Sigmoid colon (tissue), 7 donors: ENCODE results near the gene LHX8. TPM values are rescaled to one million over a fixed set of nuclear protein-coding genes. Genes with fewer than 3 reads are reported as not detected.

Source experiments
- DNase-seq: peaks from one replicate; pipeline ENCODE4 v3.0.0-alpha.2; 2019
- H3K27ac ChIP-seq, 4 donors: fragments of 200-600 bp; sonication (generic); one replicate each; pipeline ENCODE4 v1.5.1; 2016 to 2019; ENCODE audit warnings: mild to moderate bottlenecking in 1 of 4
- H3K27me3 ChIP-seq, 3 donors: fragments of 200-600 bp; sonication (generic); one replicate each; pipeline ENCODE4 v1.5.1; 2019; ENCODE audit warnings: mild to moderate bottlenecking in 1 of 3
- H3K36me3 ChIP-seq, 4 donors: fragments of 200-600 bp; sonication (generic); one replicate each; pipeline ENCODE4 v1.5.1; 2016 to 2019
- H3K4me1 ChIP-seq, 4 donors: fragments of 200-600 bp; sonication (generic); one replicate each; pipeline ENCODE4 v1.5.1; 2017 to 2019
- H3K4me3 ChIP-seq, 4 donors: fragments of 200-600 bp; sonication (generic); one replicate each; pipeline ENCODE4 v1.5.1; 2017 to 2019; ENCODE audit warnings: mild to moderate bottlenecking in 2 of 4, moderate library complexity in 1 of 4
- H3K9me3 ChIP-seq, 4 donors: fragments of 200-600 bp in 3 of 4; sonication (generic) in 3 of 4; one replicate each; pipeline versions ENCODE4 v1.5.1 to v1.6.1; 2013 to 2019
- EP300 ChIP-seq, 4 donors: sonication (generic); formaldehyde crosslinking; IDR thresholded peaks; one replicate each; pipeline ENCODE4 v1.6.1; 2017; ENCODE audit warnings: antibody characterized with exemption in 4 of 4
- POLR2A ChIP-seq, 2 donors: fragments of 450-650 bp; IDR thresholded peaks; one replicate each; pipeline ENCODE4 v1.6.1; 2016; ENCODE audit warnings: antibody characterized with exemption in 2 of 2, mild to moderate bottlenecking in 2 of 2, moderate library complexity in 2 of 2
- POLR2AphosphoS5 ChIP-seq, 4 donors: sonication (generic); formaldehyde crosslinking; IDR thresholded peaks; one replicate each; pipeline ENCODE4 v1.6.1; 2017; ENCODE audit warnings: antibody characterized with exemption in 4 of 4
- WGBS, 2 donors: extraction: QIAGEN DNeasy Blood & Tissue Kit; methylation state at CpG; one replicate each; pipeline ENCODE4 v1.1.7; 2013; 5-methylcytosine and 5-hydroxymethylcytosine counted together
- intact Hi-C: fragments of 100-400 bp; cut with DNase I; formaldehyde crosslinking; loops from one replicate; pipeline ENCODE4 v1.15.1; 2023
- polyA plus RNA-seq, 3 donors: library from polyadenylated mRNA; stranded (reverse); fragments of 200-250 nt; gene quantifications; one replicate each; pipeline ENCODE4 v1.2.3, GENCODE V29; 2013
- total RNA-seq, 4 donors: library from RNA; depleted of rRNA; stranded (reverse); fragments of >200 nt; gene quantifications; one replicate each; pipeline ENCODE4 v1.1.0, GENCODE V29; 2016
- TF ChIP-seq, protein P1 (sequence below), 4 experiments: fragments of 450-650 bp in 3 of 4; fragments of 200-600 bp in 1 of 4; IDR thresholded peaks; one replicate each; pipeline ENCODE4 v1.5.1; 2016 to 2019; ENCODE audit warnings: antibody characterized with exemption in 4 of 4, mild to moderate bottlenecking in 3 of 4, moderate library complexity in 2 of 4
- donor health status: healthy with polysubstance abuse.
- donor health status: Bipolar disorder and iron deficiency.
- donor health status: healthy.

LHX8 gene
- total and polyA plus RNA-seq, 7 donors = not detected

DNA sequence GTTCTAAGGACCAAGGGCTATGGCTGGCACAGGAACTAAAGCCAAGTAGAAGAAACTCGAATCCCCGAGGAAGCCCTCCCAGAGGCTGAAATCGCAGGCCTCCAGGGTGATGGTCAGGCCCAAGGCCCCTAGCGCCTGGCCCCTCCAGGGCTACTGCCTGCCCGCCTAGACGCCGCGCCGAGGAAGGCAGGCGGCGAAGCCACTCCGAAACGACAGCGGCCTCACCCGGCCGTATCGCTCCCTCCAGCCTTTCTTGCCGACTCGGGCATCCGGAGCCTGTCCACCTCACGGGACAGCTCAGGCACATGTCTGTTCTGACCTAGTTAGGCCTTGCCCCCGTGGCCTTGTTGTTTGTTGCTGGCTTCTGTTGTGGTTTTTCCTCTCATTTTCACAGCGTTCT lies 9.7 kb upstream of the LHX8 start:
- 19 to 47% methylated on average over 23 of the region's 23 CpGs for WGBS, 2 donors
- intact Hi-C loops = no loop called here
- TF ChIP-seq EP300 (IDR thresholded peaks at IDR 0.05) (no peak), POLR2A (IDR thresholded peaks at IDR 0.05) (no peak), POLR2AphosphoS5 (IDR thresholded peaks at IDR 0.05) (no peak)
- TF ChIP-seq, protein P1, sequence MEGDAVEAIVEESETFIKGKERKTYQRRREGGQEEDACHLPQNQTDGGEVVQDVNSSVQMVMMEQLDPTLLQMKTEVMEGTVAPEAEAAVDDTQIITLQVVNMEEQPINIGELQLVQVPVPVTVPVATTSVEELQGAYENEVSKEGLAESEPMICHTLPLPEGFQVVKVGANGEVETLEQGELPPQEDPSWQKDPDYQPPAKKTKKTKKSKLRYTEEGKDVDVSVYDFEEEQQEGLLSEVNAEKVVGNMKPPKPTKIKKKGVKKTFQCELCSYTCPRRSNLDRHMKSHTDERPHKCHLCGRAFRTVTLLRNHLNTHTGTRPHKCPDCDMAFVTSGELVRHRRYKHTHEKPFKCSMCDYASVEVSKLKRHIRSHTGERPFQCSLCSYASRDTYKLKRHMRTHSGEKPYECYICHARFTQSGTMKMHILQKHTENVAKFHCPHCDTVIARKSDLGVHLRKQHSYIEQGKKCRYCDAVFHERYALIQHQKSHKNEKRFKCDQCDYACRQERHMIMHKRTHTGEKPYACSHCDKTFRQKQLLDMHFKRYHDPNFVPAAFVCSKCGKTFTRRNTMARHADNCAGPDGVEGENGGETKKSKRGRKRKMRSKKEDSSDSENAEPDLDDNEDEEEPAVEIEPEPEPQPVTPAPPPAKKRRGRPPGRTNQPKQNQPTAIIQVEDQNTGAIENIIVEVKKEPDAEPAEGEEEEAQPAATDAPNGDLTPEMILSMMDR (IDR thresholded peaks at IDR 0.05) = no peak
- Histone ChIP-seq H3K27ac (no peak overlapping the region), H3K9me3 (peaks cover 0 to 4% (median 0%) of the 10 kb centered on the region in 4 donors), H3K27me3 (peaks cover 8 to 73% (median 56%) of the 10 kb centered on the region in 3 donors), H3K4me3 (no peak overlapping the region), H3K4me1 (peaks cover 0 to 7% (median 0%) of the 10 kb centered on the region in 4 donors), H3K36me3 (no peaks in the 10 kb centered on the region)
- DNase-seq = peak; percentile 42

DNA sequence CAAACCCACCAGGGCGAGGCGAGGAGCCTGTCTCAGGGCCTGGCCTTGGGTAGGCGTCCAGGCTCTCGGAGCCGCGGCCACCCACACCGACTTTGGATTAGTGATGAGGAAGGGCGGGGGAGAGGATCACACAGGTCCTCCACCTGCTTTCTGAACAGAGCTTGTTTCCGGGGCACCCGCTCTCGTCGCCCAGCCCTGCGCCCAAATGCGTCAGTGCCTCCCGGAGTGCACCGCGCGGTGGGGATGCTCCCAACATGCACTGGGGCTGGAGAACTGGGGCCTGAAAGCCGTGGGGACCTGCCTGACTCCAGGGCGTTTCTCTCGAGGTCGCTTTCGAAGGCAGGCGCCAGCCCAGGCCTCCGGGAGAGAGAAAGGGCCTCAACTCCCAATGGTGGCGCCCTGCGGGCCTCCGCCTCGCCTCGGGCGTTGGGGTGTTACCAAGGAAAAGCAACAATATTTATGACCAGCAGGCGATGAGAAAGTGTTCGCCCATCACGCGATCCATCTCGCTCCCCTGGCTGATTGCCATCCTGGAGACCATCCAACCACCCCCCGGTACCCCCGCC lies 8.9 kb upstream of the LHX8 start:
- Histone ChIP-seq H3K4me1 (peaks cover 0 to 7% (median under 1%) of the 10 kb centered on the region in 4 donors), H3K27me3 (peaks cover 12 to 81% (median 63%) of the 10 kb centered on the region in 3 donors), H3K27ac (no peak overlapping the region), H3K4me3 (no peak overlapping the region), H3K9me3 (peaks cover 0 to 4% (median 0%) of the 10 kb centered on the region in 4 donors), H3K36me3 (no peaks in the 10 kb centered on the region)
- TF ChIP-seq, protein P1 (IDR thresholded peaks at IDR 0.05) = no peak
- no peak for TF ChIP-seq POLR2AphosphoS5 (IDR thresholded peaks at IDR 0.05)
- no peak for TF ChIP-seq EP300 (IDR thresholded peaks at IDR 0.05)
- no peak for TF ChIP-seq POLR2A (IDR thresholded peaks at IDR 0.05)
- intact Hi-C loops = no loop called here
- WGBS, 2 donors = 23 to 44% methylated on average over 38 of the region's 38 CpGs
- DNase-seq = peak; percentile 50

DNA sequence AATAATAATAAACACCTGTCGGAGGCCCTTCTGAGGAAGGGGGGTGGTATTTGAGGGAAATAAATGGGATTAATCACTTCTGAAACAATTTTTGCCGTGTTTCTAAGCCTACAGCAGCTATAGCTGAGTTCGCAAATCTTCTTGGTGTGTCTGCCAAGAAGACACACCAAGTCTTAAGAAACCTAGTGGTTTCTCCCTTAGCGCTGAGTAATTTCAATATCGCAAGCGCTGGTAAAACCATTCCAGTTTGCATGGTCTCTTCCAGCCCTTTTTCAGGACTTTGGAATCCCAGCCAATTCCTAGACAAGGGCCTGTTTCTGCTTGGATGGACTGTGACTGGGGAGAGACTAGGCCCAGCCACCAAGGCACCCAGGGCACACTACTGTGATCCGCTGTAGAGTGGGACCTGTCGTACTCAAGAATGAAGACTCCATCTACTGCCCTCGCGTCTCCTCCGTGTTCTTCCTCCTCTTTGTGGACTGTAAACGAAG lies 7.5 kb upstream of the LHX8 start:
- WGBS, 2 donors = 21 to 34% methylated on average over 12 of the region's 12 CpGs
- intact Hi-C loops = no loop called here
- Histone ChIP-seq H3K4me1 (peaks cover 0 to 14% (median 6%) of the 10 kb centered on the region in 4 donors), H3K36me3 (no peaks in the 10 kb centered on the region), H3K27ac (no peak overlapping the region), H3K4me3 (no peak overlapping the region), H3K9me3 (peaks cover 0 to 4% (median 0%) of the 10 kb centered on the region in 4 donors), H3K27me3 (peaks cover 25 to 95% (median 77%) of the 10 kb centered on the region in 3 donors)
- TF ChIP-seq EP300 (IDR thresholded peaks at IDR 0.05) (no peak), POLR2A (IDR thresholded peaks at IDR 0.05) (no peak), POLR2AphosphoS5 (IDR thresholded peaks at IDR 0.05) (no peak)
- TF ChIP-seq, protein P1 (IDR thresholded peaks at IDR 0.05) = no peak
- DNase-seq = no peak

DNA sequence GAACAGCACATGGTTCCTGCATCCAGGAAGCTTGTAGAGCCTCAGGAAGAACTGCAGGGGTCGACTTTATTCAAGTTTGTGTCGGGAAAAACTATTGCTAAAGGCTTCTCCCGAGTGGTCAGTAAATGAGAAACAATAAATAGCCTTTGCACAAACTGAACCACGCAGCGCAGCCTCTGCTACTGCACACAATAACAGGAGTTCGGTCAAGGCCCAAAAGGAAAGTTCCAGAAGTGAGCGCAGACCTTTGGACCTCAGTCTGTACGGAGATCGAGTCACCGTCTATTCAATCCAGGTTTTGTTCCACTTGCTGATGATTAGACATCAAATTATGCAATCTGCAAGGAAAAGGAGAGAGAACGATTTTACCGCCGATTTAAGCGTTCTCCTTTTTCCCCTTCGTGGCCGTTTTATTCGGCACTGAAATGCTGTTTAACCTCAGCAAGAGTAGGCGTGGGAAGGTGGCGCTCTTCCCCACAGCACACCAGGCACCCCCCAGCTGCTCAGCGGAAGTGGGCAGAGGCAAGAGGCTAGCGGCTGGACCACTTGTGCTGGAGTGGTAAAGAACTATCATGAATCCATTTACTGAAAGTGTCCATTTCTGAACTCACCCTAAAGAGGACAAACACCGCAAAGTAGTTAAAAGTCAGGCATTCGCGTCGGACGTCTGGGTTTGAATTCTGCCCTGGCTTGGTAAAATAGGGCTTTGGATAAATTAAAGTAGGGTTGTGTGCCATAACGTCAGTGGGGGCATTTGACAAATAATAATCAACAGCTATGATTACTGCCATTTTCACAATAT lies 6.1 kb upstream of the LHX8 start:
- TF ChIP-seq POLR2AphosphoS5 (IDR thresholded peaks at IDR 0.05) (no peak), POLR2A (IDR thresholded peaks at IDR 0.05) (no peak), EP300 (IDR thresholded peaks at IDR 0.05) (no peak)
- TF ChIP-seq, protein P1 (IDR thresholded peaks at IDR 0.05) = no peak
- H3K27ac ChIP-seq = no peak overlapping the region
- no peak overlapping the region for H3K4me3 ChIP-seq
- 8 to 21% methylated on average over 27 of the region's 27 CpGs for WGBS, 2 donors
- peaks cover 0 to 4% (median 0%) of the 10 kb centered on the region in 4 donors for H3K9me3 ChIP-seq
- intact Hi-C loops = no loop called here
- peaks cover 38 to 100% (median 92%) of the 10 kb centered on the region in 3 donors for H3K27me3 ChIP-seq
- peaks cover 0 to 14% (median 6%) of the 10 kb centered on the region in 4 donors for H3K4me1 ChIP-seq
- no peaks in the 10 kb centered on the region for H3K36me3 ChIP-seq
- DNase-seq = no peak
